PC-9 (cell line): Measurements from ENCODE around the gene RCSD1.

ENCODE experiments used
- EZH2 ChIP-seq: fragments of 200-600 bp; sonication (generic); IDR thresholded peaks from 2 replicates; pipeline ENCODE4 v1.8.0; 2017; ENCODE audit warnings: antibody characterized with exemption, low read depth
- TF ChIP-seq, protein P1 (sequence below): fragments of 200-600 bp; sonication (generic); conservative IDR thresholded peaks from 2 replicates; pipeline ENCODE4 v1.6.1; 2017; ENCODE audit warnings: mixed run types, antibody characterized with exemption, mild to moderate bottlenecking, moderate library complexity

- TF ChIP-seq, protein P1, sequence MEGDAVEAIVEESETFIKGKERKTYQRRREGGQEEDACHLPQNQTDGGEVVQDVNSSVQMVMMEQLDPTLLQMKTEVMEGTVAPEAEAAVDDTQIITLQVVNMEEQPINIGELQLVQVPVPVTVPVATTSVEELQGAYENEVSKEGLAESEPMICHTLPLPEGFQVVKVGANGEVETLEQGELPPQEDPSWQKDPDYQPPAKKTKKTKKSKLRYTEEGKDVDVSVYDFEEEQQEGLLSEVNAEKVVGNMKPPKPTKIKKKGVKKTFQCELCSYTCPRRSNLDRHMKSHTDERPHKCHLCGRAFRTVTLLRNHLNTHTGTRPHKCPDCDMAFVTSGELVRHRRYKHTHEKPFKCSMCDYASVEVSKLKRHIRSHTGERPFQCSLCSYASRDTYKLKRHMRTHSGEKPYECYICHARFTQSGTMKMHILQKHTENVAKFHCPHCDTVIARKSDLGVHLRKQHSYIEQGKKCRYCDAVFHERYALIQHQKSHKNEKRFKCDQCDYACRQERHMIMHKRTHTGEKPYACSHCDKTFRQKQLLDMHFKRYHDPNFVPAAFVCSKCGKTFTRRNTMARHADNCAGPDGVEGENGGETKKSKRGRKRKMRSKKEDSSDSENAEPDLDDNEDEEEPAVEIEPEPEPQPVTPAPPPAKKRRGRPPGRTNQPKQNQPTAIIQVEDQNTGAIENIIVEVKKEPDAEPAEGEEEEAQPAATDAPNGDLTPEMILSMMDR = no peak
- no peak for TF ChIP-seq EZH2
Observed at GRCh38 chr1:167723707-167724323, 93.8 kb downstream of the RCSD1 start.
